ENCODE data around the gene ACKR1. TPM values are rescaled to one million over a fixed set of nuclear protein-coding genes. Genes with fewer than 3 reads are reported as not detected.

ACKR1 gene
- total RNA-seq, 5 donors from 2014 or later (not counting 1 experiment from before 2014, with no cell fraction given), result 0.20 to 0.28 TPM; not detected in 3

Other genes starting within 250 kb of the ACKR1 start
- 100 to 1,000 TPM in 3 of 5 donors, 10 to 100 TPM in 2; 78.7 to 123 (median 106) TPM for gene IFI16, start 195.0 kb upstream of the ACKR1 start, total RNA-seq
- gene AIM2, start 128.1 kb upstream of the ACKR1 start, total RNA-seq, result 1 to 10 TPM; 2.1 to 7.1 (median 2.7) TPM
- not detected for gene CADM3, start 33.3 kb upstream of the ACKR1 start, total RNA-seq
- gene FCER1A, start 97.5 kb downstream of the ACKR1 start, total RNA-seq, result 1 to 10 TPM in 1 of 5 donors, under 1 TPM in 3, not detected in 1; 0.33 to 1.8 (median 0.69) TPM
- gene OR10J4, start 227.3 kb downstream of the ACKR1 start, total RNA-seq, result not detected
- gene OR10J1, start 234.8 kb downstream of the ACKR1 start, total RNA-seq, result not detected

Measured in T-cell (primary cell).